Measurements from ENCODE around the gene DOHH.

Gene DOHH

DNA sequence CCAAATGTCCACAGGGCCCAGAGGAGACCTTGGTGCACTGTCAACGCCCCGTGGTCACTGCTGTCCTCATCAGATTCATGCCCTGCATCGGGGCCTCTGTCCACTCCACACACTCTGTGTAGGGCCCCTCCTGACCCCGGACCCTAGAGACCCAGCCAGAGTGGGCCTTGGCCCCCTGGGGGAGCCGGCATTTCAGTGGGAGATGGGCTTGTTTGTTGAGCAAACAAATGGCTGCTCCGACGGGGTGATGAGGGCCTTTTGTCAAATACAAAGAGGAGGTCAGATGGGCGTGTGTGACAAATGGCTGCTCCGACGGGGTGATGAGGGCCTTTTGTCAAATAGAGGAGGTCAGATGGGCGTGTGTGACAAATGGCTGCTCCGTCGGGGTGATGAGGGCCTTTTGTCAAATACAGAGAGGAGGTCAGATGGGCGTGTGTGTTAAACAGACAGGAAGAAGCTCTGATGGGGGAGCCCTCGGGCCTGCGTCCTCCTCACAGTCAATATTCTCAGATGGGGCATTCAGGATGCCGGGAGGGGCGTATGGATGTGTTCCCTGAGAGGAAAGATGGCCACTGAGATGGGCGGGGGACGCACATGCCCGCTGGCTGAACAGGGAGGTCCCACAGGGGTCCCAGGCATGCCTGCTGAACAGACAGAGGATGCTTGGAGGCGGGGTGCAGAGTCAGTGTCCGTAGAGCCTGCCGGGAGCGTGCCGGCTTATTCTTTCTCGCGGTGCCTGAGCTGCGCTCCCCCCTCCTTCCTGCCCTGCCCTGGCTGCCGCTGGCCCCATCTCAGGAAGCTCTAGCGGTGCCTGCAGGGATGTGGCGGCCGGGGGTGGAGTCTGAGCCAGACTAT, 56.4 kb downstream of the DOHH start:
- no peak for DNase-seq (ENCODE audit: low read depth in 1 of 2, low spot score in 1 of 2)

DNA sequence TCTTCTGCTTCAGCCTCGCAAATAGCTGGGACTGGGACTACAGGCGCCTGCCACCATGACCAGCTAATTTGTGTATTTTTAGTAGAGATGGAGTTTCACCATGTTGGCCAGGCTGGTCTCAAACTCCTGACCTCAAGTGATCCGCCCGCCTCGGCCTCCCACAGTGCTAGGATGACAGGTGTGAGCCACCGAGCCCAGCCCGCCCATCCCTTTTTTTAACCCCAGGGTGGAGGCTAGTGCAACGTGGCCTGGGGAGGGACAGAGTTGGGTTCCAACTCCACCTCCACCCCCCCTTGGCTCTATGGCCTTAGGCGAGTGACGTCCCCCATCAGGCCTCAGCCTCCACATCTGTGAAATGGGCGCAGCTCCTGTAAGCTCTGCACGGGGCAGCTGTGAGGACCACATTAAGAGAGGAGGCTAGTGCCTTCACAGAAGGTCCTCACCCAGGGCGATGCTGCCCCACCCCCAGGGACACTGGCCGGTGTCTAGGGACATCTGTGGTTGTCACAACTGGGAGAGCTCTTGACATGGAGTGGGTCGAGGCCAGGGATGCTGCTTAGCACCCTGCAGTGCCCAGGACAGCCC, 57.9 kb downstream of the DOHH start:
- DNase-seq (ENCODE audit: low read depth in 1 of 2, low spot score in 1 of 2) = no peak

GRCh38 chr19:3441986-3442329, 58.5 kb downstream of the DOHH start:
- no peak for DNase-seq (ENCODE audit: low read depth in 1 of 2, low spot score in 1 of 2)

DNA sequence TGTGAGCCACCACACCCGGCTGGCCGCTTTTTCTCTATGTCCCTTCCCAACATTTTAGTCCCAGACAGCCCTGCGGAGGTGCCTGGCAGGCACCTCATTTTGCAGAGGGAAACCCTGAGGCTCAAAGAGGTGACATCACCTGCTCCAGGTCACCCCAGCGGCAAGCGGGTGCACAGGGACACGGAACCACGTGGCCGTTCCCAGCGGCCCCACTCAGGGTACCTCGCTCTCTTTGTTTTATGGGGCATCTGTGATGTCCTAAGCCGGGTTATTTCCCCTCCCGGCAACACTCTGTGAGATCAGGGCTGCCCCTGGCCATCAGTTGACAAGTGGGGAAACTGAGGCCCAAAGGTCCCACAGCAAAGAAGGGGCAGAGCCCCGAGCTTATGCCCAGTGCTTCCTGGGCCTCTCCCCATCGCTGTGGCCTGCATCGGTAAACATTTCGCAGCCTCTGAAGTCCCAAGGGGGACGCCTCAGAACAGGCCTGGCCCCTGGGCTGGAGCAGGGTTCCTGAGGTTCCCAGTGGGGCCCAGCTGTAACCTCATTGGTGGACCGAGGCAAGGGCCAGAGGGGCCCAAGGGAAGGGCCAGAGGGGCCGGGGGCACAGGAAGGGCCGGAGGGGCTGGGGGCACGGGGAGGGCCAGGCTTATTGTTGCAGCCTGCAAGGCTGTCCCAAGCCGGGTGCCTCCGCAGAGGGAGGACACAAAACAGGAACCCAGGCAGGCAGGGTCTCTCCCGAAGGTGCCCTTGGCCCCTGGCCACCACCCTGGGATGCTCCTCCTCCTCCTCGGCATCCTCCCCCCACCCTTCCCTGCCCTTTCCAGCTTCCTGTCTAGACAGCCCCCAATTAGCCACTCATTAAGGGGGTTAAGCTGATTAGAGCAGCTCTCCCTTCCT, 59.1 kb downstream of the DOHH start:
- no peak for DNase-seq (ENCODE audit: low read depth in 1 of 2, low spot score in 1 of 2)

Measured in stimulated activated CD4-positive, alpha-beta T cell treated with anti-CD3 and anti-CD28 coated beads, Interleukin-15, amount 100 ng/mL, for 1 hour (primary cell).